ENCODE results near the gene GRID2IP.

GRID2IP gene

DNA sequence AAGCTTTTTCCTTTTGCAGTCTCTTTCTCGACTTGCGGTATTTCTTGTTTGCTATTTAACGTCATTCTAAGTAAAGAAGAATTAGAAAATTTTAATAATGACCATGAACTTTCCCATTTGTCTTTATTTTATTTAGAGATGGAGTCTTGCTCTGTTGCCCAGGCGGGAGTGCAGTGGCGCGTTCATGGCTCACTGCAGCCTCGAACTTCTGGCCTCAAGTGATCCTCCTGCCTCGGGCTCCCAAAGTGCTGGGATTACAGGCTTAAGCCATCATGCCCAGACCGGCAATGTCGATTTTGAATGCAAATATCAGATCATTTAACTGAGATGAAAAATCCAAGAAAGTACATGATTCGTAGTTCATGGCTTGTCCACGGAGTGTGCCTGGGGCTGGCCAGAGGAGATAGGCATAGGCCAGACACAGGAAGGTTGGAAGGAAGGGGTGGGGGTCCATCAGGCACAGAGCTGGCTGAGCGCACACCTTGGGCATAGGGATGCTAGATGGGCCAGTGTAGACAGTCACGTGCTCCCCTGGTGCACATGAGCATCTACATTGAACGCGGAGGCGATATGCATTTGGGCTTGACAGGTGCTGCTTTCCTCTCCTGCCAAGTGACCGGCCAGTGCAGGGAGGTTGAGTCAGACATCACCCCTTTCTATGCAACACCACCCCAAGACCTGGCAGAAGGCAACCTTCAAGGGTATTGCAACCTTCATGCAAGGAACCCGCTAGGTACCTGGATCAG lies 64.7 kb downstream of the GRID2IP start:
- TF ChIP-seq, protein P1, sequence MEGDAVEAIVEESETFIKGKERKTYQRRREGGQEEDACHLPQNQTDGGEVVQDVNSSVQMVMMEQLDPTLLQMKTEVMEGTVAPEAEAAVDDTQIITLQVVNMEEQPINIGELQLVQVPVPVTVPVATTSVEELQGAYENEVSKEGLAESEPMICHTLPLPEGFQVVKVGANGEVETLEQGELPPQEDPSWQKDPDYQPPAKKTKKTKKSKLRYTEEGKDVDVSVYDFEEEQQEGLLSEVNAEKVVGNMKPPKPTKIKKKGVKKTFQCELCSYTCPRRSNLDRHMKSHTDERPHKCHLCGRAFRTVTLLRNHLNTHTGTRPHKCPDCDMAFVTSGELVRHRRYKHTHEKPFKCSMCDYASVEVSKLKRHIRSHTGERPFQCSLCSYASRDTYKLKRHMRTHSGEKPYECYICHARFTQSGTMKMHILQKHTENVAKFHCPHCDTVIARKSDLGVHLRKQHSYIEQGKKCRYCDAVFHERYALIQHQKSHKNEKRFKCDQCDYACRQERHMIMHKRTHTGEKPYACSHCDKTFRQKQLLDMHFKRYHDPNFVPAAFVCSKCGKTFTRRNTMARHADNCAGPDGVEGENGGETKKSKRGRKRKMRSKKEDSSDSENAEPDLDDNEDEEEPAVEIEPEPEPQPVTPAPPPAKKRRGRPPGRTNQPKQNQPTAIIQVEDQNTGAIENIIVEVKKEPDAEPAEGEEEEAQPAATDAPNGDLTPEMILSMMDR (IDR thresholded peaks at IDR 0.05; ENCODE audit: insufficient read depth, low read depth, low read length, missing control alignments), result no peak
- no peak overlapping the region for H3K4me3 ChIP-seq (ENCODE audit: low read length)
- no peak for DNase-seq (ENCODE audit: low read depth)

DNA sequence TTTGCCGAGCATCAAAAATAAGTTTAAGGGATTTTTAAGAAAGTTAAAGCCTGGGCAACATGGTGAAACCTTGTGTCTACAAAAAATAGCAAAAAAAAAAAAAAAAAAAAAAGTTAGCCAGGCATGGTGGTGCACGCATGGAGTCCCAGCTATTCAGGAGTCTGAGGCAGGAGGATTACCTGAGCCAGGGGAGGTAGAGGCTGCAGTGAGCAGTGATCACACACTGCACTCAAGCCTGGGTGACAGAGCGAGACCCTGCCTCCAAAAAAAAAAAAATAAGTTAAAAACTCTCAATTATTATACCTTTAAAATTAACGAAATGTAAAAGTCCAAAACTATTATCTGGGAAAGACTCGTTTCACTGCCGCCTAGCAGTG lies 68.5 kb downstream of the GRID2IP start:
- H3K4me3 ChIP-seq (ENCODE audit: low read length), result peak overlapping the region; percentile 76
- TF ChIP-seq, protein P1 (IDR thresholded peaks at IDR 0.05; ENCODE audit: insufficient read depth, low read depth, low read length, missing control alignments), result no peak
- no peak for DNase-seq (ENCODE audit: low read depth)

DNA sequence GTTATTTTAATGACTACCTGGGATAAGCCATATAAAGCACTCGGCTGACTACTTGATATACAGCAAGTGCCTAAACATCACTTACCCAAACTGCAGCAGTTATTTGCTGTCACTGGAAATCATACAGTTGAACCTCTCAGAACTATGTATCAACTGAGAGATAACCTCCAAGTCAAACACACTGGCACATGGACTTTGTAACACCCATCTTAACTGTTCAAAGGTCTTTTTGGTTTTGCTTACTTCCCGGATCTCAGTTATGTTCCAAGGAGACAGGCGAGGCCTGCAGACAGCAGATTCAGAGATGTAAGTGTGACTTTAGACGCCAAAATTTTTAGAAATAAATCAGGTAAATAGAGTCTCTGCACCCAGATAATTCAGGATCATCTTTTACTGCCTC lies 69.0 kb downstream of the GRID2IP start:
- DNase-seq (ENCODE audit: low read depth), result no peak
- peak overlapping the region; percentile 76 for H3K4me3 ChIP-seq (ENCODE audit: low read length)
- TF ChIP-seq, protein P1 (IDR thresholded peaks at IDR 0.05; ENCODE audit: insufficient read depth, low read depth, low read length, missing control alignments), result no peak

DNA sequence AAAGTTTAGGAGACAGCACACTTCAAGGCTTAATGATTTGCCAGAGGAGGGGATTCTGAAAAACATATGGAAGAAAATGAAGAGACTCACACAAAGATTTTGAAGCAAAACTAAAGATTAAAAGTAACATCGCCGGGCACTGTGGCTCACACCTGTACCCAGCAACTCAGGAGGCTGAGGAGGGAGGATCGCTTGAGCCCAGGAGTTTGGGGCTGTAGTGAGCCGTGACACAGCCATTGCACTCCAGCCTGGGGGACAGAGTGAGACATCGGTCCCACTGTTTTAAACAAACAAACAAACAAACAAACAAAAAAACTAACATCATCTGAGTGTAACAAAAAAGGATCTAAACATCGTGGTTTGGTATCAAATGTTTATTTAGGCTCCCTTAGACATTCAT lies 69.8 kb downstream of the GRID2IP start:
- no peak overlapping the region for H3K4me3 ChIP-seq (ENCODE audit: low read length)
- no peak for DNase-seq (ENCODE audit: low read depth)
- TF ChIP-seq, protein P1 (IDR thresholded peaks at IDR 0.05; ENCODE audit: insufficient read depth, low read depth, low read length, missing control alignments), result no peak

DNA sequence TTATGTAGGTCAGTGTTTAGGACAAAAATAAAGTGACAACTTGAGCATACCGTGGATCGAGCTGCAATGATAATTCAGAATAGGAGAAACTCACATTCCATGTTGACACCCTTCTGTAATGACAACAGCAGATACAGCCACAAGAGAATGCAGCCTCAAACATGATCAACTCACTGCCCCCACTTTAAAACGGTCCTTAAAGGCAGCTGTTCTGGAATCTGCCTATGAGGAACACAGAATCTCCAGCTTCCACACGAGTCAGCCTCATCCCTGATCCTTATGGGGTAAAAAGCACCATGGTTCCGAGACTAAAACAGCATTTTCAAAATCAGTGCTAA lies 71.0 kb downstream of the GRID2IP start:
- H3K4me3 ChIP-seq (ENCODE audit: low read length), result no peak overlapping the region
- DNase-seq (ENCODE audit: low read depth), result no peak

DNA sequence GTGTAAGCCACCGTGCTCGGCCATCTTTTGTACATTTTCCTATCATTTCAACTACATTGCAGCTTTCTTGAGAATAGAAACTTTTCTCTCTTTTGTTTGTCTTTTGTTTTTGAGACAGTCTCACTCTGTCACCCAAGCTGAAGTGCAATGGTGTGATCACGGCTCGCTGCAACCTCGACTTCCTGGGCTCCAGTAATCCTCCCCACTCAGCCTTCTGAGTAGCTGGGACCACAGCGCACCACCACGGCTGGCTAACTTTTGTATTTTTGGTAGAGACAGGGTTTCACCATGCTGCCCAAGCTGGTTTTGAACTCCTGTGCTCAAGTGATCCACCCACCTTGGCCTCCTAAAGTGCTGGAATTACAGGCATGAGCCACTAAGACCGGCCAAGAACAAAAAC lies 72.2 kb downstream of the GRID2IP start:
- TF ChIP-seq, protein P1 (IDR thresholded peaks at IDR 0.05; ENCODE audit: insufficient read depth, low read depth, low read length, missing control alignments), result no peak
- H3K4me3 ChIP-seq (ENCODE audit: low read length), result no peak overlapping the region
- no peak for DNase-seq (ENCODE audit: low read depth)

More for the DNA sequence above, 71.0 kb downstream of the GRID2IP start:
- TF ChIP-seq, protein P1 (IDR thresholded peaks at IDR 0.05; ENCODE audit: insufficient read depth, low read depth, low read length, missing control alignments), result no peak

DNA sequence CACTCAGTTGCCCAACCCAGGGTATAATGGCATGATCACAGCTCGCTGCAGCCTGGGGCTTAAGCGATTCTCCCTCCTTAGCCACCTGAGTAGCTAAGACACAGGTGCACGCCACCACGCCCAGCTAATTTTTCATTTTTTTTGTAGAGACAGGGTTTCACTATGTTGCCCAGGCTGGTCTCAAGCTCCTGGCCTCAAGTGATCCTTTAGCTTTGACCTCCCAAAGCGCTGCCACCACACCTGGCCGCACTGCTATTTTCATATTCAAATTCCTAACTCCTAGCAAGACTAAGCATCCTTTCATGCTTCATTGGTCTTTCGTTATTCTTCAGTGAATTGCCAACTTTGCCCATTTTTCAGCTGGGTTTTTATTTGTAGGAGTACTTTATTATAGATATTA lies 73.1 kb downstream of the GRID2IP start:
- no peak for DNase-seq (ENCODE audit: low read depth)
- no peak overlapping the region for H3K4me3 ChIP-seq (ENCODE audit: low read length)
- TF ChIP-seq, protein P1 (IDR thresholded peaks at IDR 0.05; ENCODE audit: insufficient read depth, low read depth, low read length, missing control alignments), result no peak

Data from epithelial cell of esophagus (primary cell).